Caco-2 (cell line): ENCODE data around the gene UCN. TPM values are rescaled to one million over a fixed set of nuclear protein-coding genes. Genes with fewer than 3 reads are reported as not detected.
"Not testable (repeated sequence)": the region's sequence is repeated elsewhere in the genome, so short reads cannot be mapped to it uniquely, and the experiment has no call there.

ENCODE experiments used
- BruUV-seq: library from RNA; stranded (reverse); fragments of 400-500 nt; replicated peaks from 2 replicates; lab custom pipeline; 2021; lab: Mats Ljungman, UMichigan
- CTCF ChIA-PET: fragments of 300-600 bp; sonication (Branson Sonifier 250); formaldehyde crosslinking; loops from one replicate; lab custom pipeline; 2022; ENCODE audit warnings: antibody characterized with exemption; lab: Charles Lee
- POLR2A ChIA-PET: fragments of 300-600 bp; sonication (Branson Sonifier 250); formaldehyde crosslinking; loops from one replicate; lab custom pipeline; 2022; ENCODE audit warnings: antibody characterized with exemption; lab: Charles Lee
- DNase-seq, 2 experiments: peaks; one replicate each; pipeline versions ENCODE4 v3.0.0 to v3.0.0-alpha.2; 2020 to 2022
- H3K27me3 ChIP-seq: replicated peaks from 2 replicates; pipeline ENCODE4 v1.6.0; 2011; ENCODE audit warnings: low read length; ENCODE audit not compliant: control insufficient read depth, insufficient read depth
- H3K36me3 ChIP-seq: 2 replicates; pipeline ENCODE4 v1.5.1; 2011; ENCODE audit warnings: low read length; ENCODE audit not compliant: control insufficient read depth, insufficient read depth
- H3K4me1 ChIP-seq: fragments of 250-450 bp; sonication (Bioruptor Pico); 2 replicates; pipeline ENCODE4 v1.5.1; 2020; ENCODE audit warnings: mild to moderate bottlenecking
- H3K4me3 ChIP-seq: 2 replicates; pipeline ENCODE4 v1.5.1; 2011; ENCODE audit warnings: low read depth, mild to moderate bottlenecking, control low read depth, low read length
- H3K9me3 ChIP-seq: fragments of 250-450 bp; sonication (Bioruptor Pico); 2 replicates; pipeline ENCODE4 v1.5.1; 2020; ENCODE audit warnings: mild to moderate bottlenecking, moderate library complexity
- H3K27ac Mint-ChIP-seq: one replicate; pipeline ENCODE4 v1.8.0; 2022; ENCODE audit warnings: mixed read lengths; ENCODE audit not compliant: unreplicated experiment
- H3K27me3 Mint-ChIP-seq: one replicate; pipeline ENCODE4 v1.8.0; 2022; ENCODE audit warnings: mixed read lengths; ENCODE audit not compliant: insufficient read depth, unreplicated experiment
- H3K36me3 Mint-ChIP-seq: one replicate; pipeline ENCODE4 v1.8.0; 2022; ENCODE audit warnings: mild to moderate bottlenecking, mixed read lengths; ENCODE audit not compliant: insufficient read depth, unreplicated experiment
- H3K4me1 Mint-ChIP-seq: one replicate; pipeline ENCODE4 v1.8.0; 2022; ENCODE audit warnings: low read depth, mixed read lengths; ENCODE audit not compliant: unreplicated experiment
- H3K4me3 Mint-ChIP-seq: one replicate; pipeline ENCODE4 v1.8.0; 2022; ENCODE audit warnings: mild to moderate bottlenecking, moderate library complexity, mixed read lengths; ENCODE audit not compliant: unreplicated experiment
- H3K9me3 Mint-ChIP-seq: one replicate; pipeline ENCODE4 v1.8.0; 2022; ENCODE audit warnings: mixed read lengths; ENCODE audit not compliant: unreplicated experiment
- CTCF ChIP-seq, 2 experiments: fragments of 200-600 bp in 1 of 2; IDR thresholded peaks; 1 replicate in 1 of 2; 2 replicates in 1 of 2; pipeline versions ENCODE4 v1.5.1 to v1.8.0; 2011 to 2022; ENCODE audit warnings: antibody characterized with exemption in 1 of 2, control low read depth in 1 of 2, inconsistent platforms in 1 of 2, low read depth in 1 of 2, low read length in 1 of 2, mild to moderate bottlenecking in 1 of 2, moderate library complexity in 1 of 2; ENCODE audit not compliant: insufficient read depth in 1 of 2, severe bottlenecking in 1 of 2, unreplicated experiment in 1 of 2
- intact Hi-C: fragments of 100-400 bp; cut with micrococcal nuclease; formaldehyde crosslinking; loops from one replicate; pipeline ENCODE4 v1.10.0; 2022; ENCODE audit not compliant: unreplicated experiment
- total RNA-seq: library from RNA; stranded (reverse); gene quantifications from 2 replicates; pipeline ENCODE4 v1.2.3, GENCODE V29; 2022

UCN gene
- total RNA-seq, 1 experiment from 2014 or later: not detected

- no peak for TF ChIP-seq CTCF (IDR thresholded peaks at IDR 0.05; ENCODE audit: insufficient read depth in 1 of 2, low read depth in 1 of 2, low read length in 1 of 2, severe bottlenecking in 1 of 2, unreplicated experiment in 1 of 2)
- POLR2A ChIA-PET: interaction anchor here (0.6 to 1.8 kb wide), 6 partner anchors 13 to 168 kb away, joined by 3 to 7 read pairs (median 4); partner anchors contain the start of genes EIF2B4, NRBP1 and SNX17
- H3K4me1 Mint-ChIP-seq: peaks cover 8% of the 10 kb centered on the region
- Histone ChIP-seq H3K9me3 (no peaks in the 10 kb centered on the region), H3K27me3 (no peaks in the 10 kb centered on the region), H3K4me1 (peaks cover 24% of the 10 kb centered on the region), H3K36me3 (no peaks in the 10 kb centered on the region), H3K4me3 (peak overlapping the region; percentile 60)
- DNase-seq: peak; percentile 79 to 80
- H3K27me3 Mint-ChIP-seq: no peaks in the 10 kb centered on the region
- CTCF ChIA-PET: interaction anchor here (1.5 to 1.9 kb wide), 2 partner anchors 13 to 33 kb away, joined by 6 to 12 read pairs; partner anchors contain the start of gene MPV17
- peak overlapping the region; percentile 92 for H3K4me3 Mint-ChIP-seq
- TSS peak; percentile 51 for BruUV-seq
- intact Hi-C loops: loop anchor here (1.0 to 2.0 kb wide), 3 partner anchors 14 to 143 kb away; partner anchors contain the start of genes ATRAID, EIF2B4, SLC5A6 and SNX17
- no peaks in the 10 kb centered on the region for H3K9me3 Mint-ChIP-seq
- H3K36me3 Mint-ChIP-seq: peaks cover 31% of the 10 kb centered on the region
- H3K27ac Mint-ChIP-seq: peak overlapping the region; percentile 98
Observed at GRCh38 chr2:27356056-27356381, 47.8 kb upstream of the UCN start.

- Histone ChIP-seq H3K4me1 (peaks cover 24% of the 10 kb centered on the region), H3K27me3 (no peaks in the 10 kb centered on the region), H3K4me3 (no peak overlapping the region), H3K36me3 (no peaks in the 10 kb centered on the region), H3K9me3 (no peaks in the 10 kb centered on the region)
- DNase-seq: no peak
- Mint-ChIP-seq H3K27me3 (no peaks in the 10 kb centered on the region), H3K4me1 (peaks cover 8% of the 10 kb centered on the region), H3K36me3 (peaks cover 28% of the 10 kb centered on the region), H3K27ac (no peak overlapping the region), H3K4me3 (peak overlapping the region; percentile 44), H3K9me3 (no peaks in the 10 kb centered on the region)
- BruUV-seq: no TSS peak
- POLR2A ChIA-PET: interaction anchor here (0.6 to 1.0 kb wide), 2 partner anchors 26 to 34 kb away, joined by 3 read pairs; partner anchors contain the start of gene ZNF513
- intact Hi-C loops: no loop called here
- CTCF ChIA-PET: interaction anchor here (1.3 to 1.5 kb wide), 2 partner anchors 15 to 89 kb away, joined by 3 to 6 read pairs; no protein-coding TSS in a partner anchor
- no peak for TF ChIP-seq CTCF (IDR thresholded peaks at IDR 0.05; ENCODE audit: insufficient read depth in 1 of 2, low read depth in 1 of 2, low read length in 1 of 2, severe bottlenecking in 1 of 2, unreplicated experiment in 1 of 2)
Observed at GRCh38 chr2:27354597-27354927, 46.3 kb upstream of the UCN start.

GRCh38 chr2:27353762-27354596 is 45.7 kb upstream of the UCN start:
- CTCF ChIA-PET: interaction anchor here (0.7 to 1.5 kb wide), 3 partner anchors 16 to 88 kb away, joined by 3 to 6 read pairs (median 5); no protein-coding TSS in a partner anchor
- Histone ChIP-seq H3K36me3 (no peaks in the 10 kb centered on the region), H3K4me1 (peaks cover 24% of the 10 kb centered on the region), H3K9me3 (no peaks in the 10 kb centered on the region), H3K27me3 (no peaks in the 10 kb centered on the region), H3K4me3 (no peak overlapping the region)
- Mint-ChIP-seq H3K27ac (no peak overlapping the region), H3K4me1 (peaks cover 8% of the 10 kb centered on the region), H3K9me3 (no peaks in the 10 kb centered on the region), H3K4me3 (peak overlapping the region; percentile 44), H3K27me3 (no peaks in the 10 kb centered on the region), H3K36me3 (peaks cover 33% of the 10 kb centered on the region)
- POLR2A ChIA-PET: interaction anchor here (0.6 to 1.0 kb wide), 4 partner anchors 10 to 75 kb away, joined by 3 to 4 read pairs (median 3); partner anchors contain the start of gene ZNF513
- TF ChIP-seq CTCF (IDR thresholded peaks at IDR 0.05; ENCODE audit: insufficient read depth in 1 of 2, low read depth in 1 of 2, low read length in 1 of 2, severe bottlenecking in 1 of 2, unreplicated experiment in 1 of 2): no peak
- no TSS peak for BruUV-seq
- peak in 1 of 2 experiments; percentile 44 for DNase-seq
- intact Hi-C loops: no loop called here

GRCh38 chr2:27353386-27353761 is 45.1 kb upstream of the UCN start:
- H3K9me3 Mint-ChIP-seq, DNase-seq, H3K27me3 ChIP-seq, intact Hi-C loops, H3K36me3 ChIP-seq, H3K27me3 Mint-ChIP-seq, BruUV-seq, H3K27ac Mint-ChIP-seq, H3K4me3 ChIP-seq, H3K4me1 Mint-ChIP-seq, H3K9me3 ChIP-seq: not testable (repeated sequence)
- Mint-ChIP-seq H3K4me3 (peak overlapping the region; percentile 22), H3K36me3 (peaks cover 29% of the 10 kb centered on the region)
- CTCF ChIA-PET: interaction anchor here (0.6 to 1.5 kb wide), 4 partner anchors 10 to 88 kb away, joined by 3 to 6 read pairs (median 4); no protein-coding TSS in a partner anchor
- POLR2A ChIA-PET: interaction anchor here (0.6 to 1.0 kb wide), 3 partner anchors 10 to 37 kb away, joined by 3 read pairs; partner anchors contain the start of gene ZNF513
- peaks cover 24% of the 10 kb centered on the region for H3K4me1 ChIP-seq
